GM06990 (cell line): ENCODE data around the gene CERT1.

Source experiments
- DNase-seq: peaks from one replicate; pipeline ENCODE4 v3.0.0-alpha.2; 2011; ENCODE audit not compliant: insufficient read length; ENCODE audit errors: extremely low read depth
- H3K27me3 ChIP-seq: replicated peaks from 2 replicates; pipeline ENCODE4 v1.6.0; 2011; ENCODE audit warnings: low read length; ENCODE audit not compliant: control insufficient read depth, insufficient read depth
- H3K36me3 ChIP-seq: 2 replicates; pipeline ENCODE4 v1.5.1; 2011; ENCODE audit warnings: low read length; ENCODE audit not compliant: control insufficient read depth, insufficient read depth
- H3K4me3 ChIP-seq: replicated peaks from 2 replicates; pipeline ENCODE4 v1.5.1; 2011; ENCODE audit warnings: low read depth, mild to moderate bottlenecking, control low read depth, low read length
- TF ChIP-seq, protein P1 (sequence below): IDR thresholded peaks from 2 replicates; pipeline ENCODE4 v1.5.1; 2011; ENCODE audit warnings: low read length, control low read depth, mild to moderate bottlenecking, inconsistent platforms; ENCODE audit not compliant: insufficient read depth, poor library complexity, severe bottlenecking

CERT1 gene

DNA sequence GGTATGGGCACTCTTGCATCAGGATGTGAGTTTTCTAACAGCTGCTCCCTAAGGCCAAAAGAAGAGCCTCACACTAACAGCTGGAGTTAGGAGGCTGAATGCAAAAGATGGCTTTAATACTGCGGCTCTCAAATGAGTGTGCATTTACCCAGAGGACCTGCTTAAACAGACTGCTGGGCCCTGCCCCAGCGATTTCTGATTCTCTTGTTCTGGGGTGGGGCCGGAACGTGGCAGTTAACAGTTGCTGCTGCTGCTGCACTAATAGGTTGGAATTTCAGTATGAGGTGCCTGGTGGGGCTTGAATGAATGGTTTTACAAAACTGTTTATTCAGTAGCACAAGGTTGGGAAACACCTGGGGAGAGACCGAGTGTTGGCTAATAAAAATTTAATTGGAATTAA, 148.3 kb downstream of the CERT1 start:
- DNase-seq = no peak
- H3K36me3 ChIP-seq = peaks cover 11% of the 10 kb centered on the region
- TF ChIP-seq, protein P1, sequence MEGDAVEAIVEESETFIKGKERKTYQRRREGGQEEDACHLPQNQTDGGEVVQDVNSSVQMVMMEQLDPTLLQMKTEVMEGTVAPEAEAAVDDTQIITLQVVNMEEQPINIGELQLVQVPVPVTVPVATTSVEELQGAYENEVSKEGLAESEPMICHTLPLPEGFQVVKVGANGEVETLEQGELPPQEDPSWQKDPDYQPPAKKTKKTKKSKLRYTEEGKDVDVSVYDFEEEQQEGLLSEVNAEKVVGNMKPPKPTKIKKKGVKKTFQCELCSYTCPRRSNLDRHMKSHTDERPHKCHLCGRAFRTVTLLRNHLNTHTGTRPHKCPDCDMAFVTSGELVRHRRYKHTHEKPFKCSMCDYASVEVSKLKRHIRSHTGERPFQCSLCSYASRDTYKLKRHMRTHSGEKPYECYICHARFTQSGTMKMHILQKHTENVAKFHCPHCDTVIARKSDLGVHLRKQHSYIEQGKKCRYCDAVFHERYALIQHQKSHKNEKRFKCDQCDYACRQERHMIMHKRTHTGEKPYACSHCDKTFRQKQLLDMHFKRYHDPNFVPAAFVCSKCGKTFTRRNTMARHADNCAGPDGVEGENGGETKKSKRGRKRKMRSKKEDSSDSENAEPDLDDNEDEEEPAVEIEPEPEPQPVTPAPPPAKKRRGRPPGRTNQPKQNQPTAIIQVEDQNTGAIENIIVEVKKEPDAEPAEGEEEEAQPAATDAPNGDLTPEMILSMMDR = no peak
- H3K4me3 ChIP-seq = no peak overlapping the region
- H3K27me3 ChIP-seq = no peaks in the 10 kb centered on the region

DNA sequence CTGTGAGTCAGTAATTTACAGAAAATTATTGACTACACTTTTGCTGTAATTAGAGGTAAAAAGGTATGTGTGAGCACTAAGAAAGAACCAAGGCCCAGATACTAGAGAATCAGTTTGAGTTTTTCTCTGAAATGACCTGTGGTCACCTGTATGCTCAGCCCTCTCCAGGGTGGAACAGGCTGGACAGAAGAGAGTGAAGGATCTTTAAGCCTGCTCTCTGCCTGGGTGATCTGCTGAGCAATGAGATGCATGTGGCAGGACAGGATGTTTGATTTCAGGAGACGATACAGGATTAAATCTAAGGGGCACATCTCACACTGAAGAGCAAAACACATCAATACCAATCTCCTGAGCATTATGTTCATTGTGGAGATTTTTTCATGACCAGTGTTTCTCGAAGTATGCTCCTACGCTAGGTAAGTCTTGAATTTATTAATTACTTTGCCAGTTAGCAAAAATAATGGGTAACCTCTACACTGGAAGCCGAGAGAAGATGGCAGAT, 148.9 kb downstream of the CERT1 start:
- Histone ChIP-seq H3K36me3 (peaks cover 13% of the 10 kb centered on the region), H3K4me3 (no peak overlapping the region), H3K27me3 (no peaks in the 10 kb centered on the region)
- DNase-seq = no peak
- TF ChIP-seq, protein P1 = no peak

GRCh38 chr5:75361310-75361709, 150.1 kb downstream of the CERT1 start:
- Histone ChIP-seq H3K4me3 (no peak overlapping the region), H3K36me3 (peaks cover 20% of the 10 kb centered on the region), H3K27me3 (no peaks in the 10 kb centered on the region)
- TF ChIP-seq, protein P1 = no peak
- DNase-seq = no peak

DNA sequence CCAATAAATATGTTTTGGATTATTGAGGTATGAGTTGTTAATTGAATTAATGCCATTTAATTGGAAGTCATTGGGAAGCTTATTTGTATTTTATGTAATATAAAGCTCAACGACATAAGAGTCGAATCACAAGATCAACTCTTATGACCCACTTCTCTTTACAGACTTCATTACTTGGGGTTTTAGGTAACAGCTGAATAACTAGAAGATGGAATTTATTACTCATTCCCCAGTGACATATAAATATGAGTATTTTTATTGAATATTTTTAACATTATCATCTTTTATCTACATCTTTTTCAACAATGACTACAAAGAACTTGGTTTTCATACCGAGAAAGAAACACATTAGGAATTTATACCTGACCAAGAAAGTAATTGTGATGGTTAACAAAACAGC, 153.3 kb downstream of the CERT1 start:
- DNase-seq = no peak
- TF ChIP-seq, protein P1 = no peak
- no peaks in the 10 kb centered on the region for H3K27me3 ChIP-seq

GRCh38 chr5:75356719-75357118, 154.7 kb downstream of the CERT1 start:
- peaks cover 24% of the 10 kb centered on the region for H3K36me3 ChIP-seq
- H3K4me3 ChIP-seq = no peak overlapping the region
- H3K27me3 ChIP-seq = no peaks in the 10 kb centered on the region
- no peak for DNase-seq
- TF ChIP-seq, protein P1 = no peak

More for the DNA sequence above, 153.3 kb downstream of the CERT1 start:
- Histone ChIP-seq H3K36me3 (peaks cover 24% of the 10 kb centered on the region), H3K4me3 (no peak overlapping the region)

- Histone ChIP-seq H3K27me3 (no peaks in the 10 kb centered on the region), H3K36me3 (peaks cover 21% of the 10 kb centered on the region), H3K4me3 (no peak overlapping the region)
- TF ChIP-seq, protein P1 = no peak
- no peak for DNase-seq
These were observed 156.2 kb downstream of the CERT1 start for GRCh38 chr5:75355236-75355635.
